Prostate gland (tissue), 2 donors: Measurements from ENCODE around the gene TEC. TPM values are rescaled to one million over a fixed set of nuclear protein-coding genes. Genes with fewer than 3 reads are reported as not detected.
A peak's percentile ranks its signal among the peaks of the same experiment; 100 is the strongest.

Experiments
- DNase-seq: peaks from one replicate; pipeline ENCODE4 v3.0.0-alpha.2; 2019; ENCODE audit warnings: low spot score
- H3K27ac ChIP-seq, 2 donors: fragments of 200-600 bp; sonication (generic); 2 replicates each; pipeline ENCODE4 v1.5.1; 2017 to 2019
- H3K27me3 ChIP-seq: fragments of 200-600 bp; sonication (generic); replicated peaks from 2 replicates; pipeline ENCODE4 v1.5.1; 2019; ENCODE audit not compliant: insufficient read depth
- H3K36me3 ChIP-seq, 2 donors: fragments of 200-600 bp; sonication (generic); 1 replicate in 1 of 2; 2 replicates in 1 of 2; pipeline versions ENCODE4 v1.5.1 to v1.8.1; 2017 to 2019
- H3K4me1 ChIP-seq: fragments of 200-600 bp; sonication (generic); replicated peaks from 2 replicates; pipeline ENCODE4 v1.5.1; 2019
- H3K4me3 ChIP-seq, 2 donors: fragments of 200-600 bp; sonication (generic); 2 replicates each; pipeline ENCODE4 v1.5.1; 2017 to 2019
- H3K9me3 ChIP-seq: fragments of 200-600 bp; sonication (generic); 2 replicates; pipeline ENCODE4 v1.5.1; 2017
- POLR2A ChIP-seq: fragments of 450-650 bp; IDR thresholded peaks from one replicate; pipeline ENCODE4 v1.6.1; 2016; ENCODE audit warnings: antibody characterized with exemption, mild to moderate bottlenecking
- POLR2AphosphoS5 ChIP-seq: sonication (generic); formaldehyde crosslinking; IDR thresholded peaks from one replicate; pipeline ENCODE4 v1.6.1; 2017; ENCODE audit warnings: antibody characterized with exemption
- WGBS: methylation state at CpG from one replicate; pipeline ENCODE4 v1.1.5; 2018; 5-methylcytosine and 5-hydroxymethylcytosine counted together
- intact Hi-C: fragments of 100-400 bp; cut with DNase I; formaldehyde crosslinking; loops from one replicate; pipeline ENCODE4 v1.14.2; 2022
- total RNA-seq, 2 donors: library from RNA; depleted of rRNA; stranded (reverse); fragments of >200 nt; gene quantifications; one replicate each; pipeline ENCODE4 v1.1.0, GENCODE V29; 2016
- TF ChIP-seq, protein P1 (sequence below), 4 experiments: fragments of 200-600 bp in 2 of 4; fragments of 450-650 bp in 2 of 4; sonication (generic) in 2 of 4; IDR thresholded peaks; 1 replicate in 3 of 4; 2 replicates in 1 of 4; pipeline ENCODE4 v1.5.1; 2016 to 2019; ENCODE audit warnings: antibody characterized with exemption in 4 of 4, mild to moderate bottlenecking in 2 of 4, moderate library complexity in 2 of 4

The TEC gene
- total RNA-seq, 2 donors from 2014 or later: 0.96 to 6.4 TPM

DNA sequence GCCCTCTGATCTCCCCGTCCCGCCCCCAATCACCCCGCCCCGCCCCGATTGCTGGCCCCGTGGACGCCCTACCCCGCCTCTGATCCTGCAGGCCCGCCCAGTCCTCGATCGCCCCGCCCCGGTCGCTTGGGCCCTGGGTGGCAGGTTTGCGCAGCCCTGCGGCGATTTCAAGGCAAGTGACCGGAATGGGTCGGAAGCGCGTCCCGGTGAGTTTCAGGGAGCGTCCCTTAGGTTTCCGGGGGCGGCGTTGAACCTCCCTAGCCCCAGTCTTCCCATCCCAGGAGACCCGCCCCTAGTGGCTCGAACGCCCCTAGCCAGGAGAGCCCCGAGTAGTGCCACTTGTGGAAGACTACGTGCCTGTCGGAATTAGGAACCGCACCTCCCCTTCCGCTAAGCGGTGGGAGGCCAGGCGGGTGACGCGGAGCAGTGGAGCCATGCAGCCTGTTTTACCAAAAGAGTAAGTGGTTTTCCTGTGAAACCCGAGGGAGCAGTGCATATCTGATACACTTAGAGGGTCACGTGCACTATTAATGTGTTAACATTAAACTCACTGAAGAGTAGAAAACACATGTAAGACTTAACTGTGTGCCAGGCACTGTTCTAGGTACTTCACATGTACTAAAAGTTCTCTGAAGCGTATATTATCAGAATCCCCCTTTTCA, 354 bp upstream of the TEC start:
- DNase-seq: peak; percentile 93
- intact Hi-C loops: no loop called here
- peak overlapping the region; percentile 67 to 83 for H3K27ac ChIP-seq
- H3K4me1 ChIP-seq: no peaks in the 10 kb centered on the region
- H3K36me3 ChIP-seq: no peaks in the 10 kb centered on the region
- peak; percentile 55 for TF ChIP-seq POLR2AphosphoS5
- TF ChIP-seq, protein P1, sequence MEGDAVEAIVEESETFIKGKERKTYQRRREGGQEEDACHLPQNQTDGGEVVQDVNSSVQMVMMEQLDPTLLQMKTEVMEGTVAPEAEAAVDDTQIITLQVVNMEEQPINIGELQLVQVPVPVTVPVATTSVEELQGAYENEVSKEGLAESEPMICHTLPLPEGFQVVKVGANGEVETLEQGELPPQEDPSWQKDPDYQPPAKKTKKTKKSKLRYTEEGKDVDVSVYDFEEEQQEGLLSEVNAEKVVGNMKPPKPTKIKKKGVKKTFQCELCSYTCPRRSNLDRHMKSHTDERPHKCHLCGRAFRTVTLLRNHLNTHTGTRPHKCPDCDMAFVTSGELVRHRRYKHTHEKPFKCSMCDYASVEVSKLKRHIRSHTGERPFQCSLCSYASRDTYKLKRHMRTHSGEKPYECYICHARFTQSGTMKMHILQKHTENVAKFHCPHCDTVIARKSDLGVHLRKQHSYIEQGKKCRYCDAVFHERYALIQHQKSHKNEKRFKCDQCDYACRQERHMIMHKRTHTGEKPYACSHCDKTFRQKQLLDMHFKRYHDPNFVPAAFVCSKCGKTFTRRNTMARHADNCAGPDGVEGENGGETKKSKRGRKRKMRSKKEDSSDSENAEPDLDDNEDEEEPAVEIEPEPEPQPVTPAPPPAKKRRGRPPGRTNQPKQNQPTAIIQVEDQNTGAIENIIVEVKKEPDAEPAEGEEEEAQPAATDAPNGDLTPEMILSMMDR (IDR thresholded peaks at IDR 0.05): peak in 1 of 4 experiments; percentile 34
- peak; percentile 13 for TF ChIP-seq POLR2A
- no peaks in the 10 kb centered on the region for H3K27me3 ChIP-seq
- no peaks in the 10 kb centered on the region for H3K9me3 ChIP-seq
- WGBS: 4% methylated on average over 41 of the region's 41 CpGs
- peak overlapping the region; percentile 45 to 77 for H3K4me3 ChIP-seq

DNA sequence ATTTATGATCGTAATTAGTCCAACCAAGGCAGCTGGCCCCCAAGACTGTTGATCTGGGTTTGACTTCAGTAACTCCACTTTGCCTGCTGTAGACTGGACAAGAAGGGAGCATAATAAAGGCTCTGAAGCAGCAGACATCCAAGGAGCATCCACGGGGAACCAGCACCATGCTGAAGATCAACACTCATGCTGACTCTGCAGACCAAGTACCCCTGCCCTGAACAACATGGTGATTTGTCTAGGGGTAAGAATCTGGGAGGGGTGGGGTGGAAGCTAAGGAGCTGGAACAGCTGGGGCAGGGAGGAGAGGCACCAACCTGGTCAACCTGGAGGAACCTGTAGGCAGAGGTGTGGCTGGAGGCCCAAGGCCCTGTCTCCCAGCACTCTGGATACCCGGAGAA, 2.1 kb downstream of the TEC start:
- TF ChIP-seq, protein P1 (IDR thresholded peaks at IDR 0.05): no peak
- TF ChIP-seq POLR2AphosphoS5: no peak
- TF ChIP-seq POLR2A: no peak
- WGBS: 99% methylated on average over 3 of the region's 3 CpGs
- no peak for DNase-seq
- Histone ChIP-seq H3K27me3 (no peaks in the 10 kb centered on the region), H3K36me3 (no peaks in the 10 kb centered on the region), H3K27ac (no peak overlapping the region), H3K4me3 (no peak overlapping the region), H3K9me3 (no peaks in the 10 kb centered on the region), H3K4me1 (no peaks in the 10 kb centered on the region)
- intact Hi-C loops: no loop called here

DNA sequence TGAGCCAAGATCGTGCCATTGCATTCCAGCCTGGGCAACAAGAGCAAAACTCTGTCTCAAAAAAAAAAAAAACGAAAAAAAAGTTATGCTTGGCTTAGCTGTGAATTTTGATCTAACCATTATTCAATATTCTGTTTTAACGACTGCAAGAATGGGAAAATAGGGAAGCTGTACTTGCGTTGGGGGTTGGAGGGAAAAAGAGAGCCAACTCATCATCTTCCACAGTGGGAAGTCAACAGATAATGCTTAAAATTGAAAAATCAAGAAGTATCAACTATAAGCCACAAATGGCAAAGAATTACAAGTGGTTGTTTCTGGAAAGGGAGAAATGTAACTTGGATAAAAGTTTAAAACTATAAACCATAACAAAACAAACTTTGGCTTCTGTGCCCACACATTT, 2.9 kb downstream of the TEC start:
- no peaks in the 10 kb centered on the region for H3K27me3 ChIP-seq

DNA sequence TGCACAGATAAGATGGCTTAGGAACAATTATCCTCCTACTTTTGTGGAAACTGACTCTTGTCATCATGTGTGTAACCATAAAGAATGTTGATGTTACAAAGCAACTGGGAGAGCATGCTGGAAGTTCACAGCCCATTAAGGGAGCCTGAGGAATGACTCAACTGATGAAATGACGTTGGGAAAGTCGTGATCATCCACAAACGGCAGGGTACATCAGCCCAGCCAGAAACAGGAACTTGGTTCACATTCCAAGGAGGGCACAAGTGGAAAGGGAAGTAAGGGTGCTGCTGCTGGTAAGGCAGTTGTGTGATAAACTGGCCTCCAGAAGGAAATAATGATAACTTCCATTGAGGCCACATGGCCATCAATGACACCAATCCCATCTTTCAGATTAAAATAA, 6.7 kb downstream of the TEC start:
- no peak for DNase-seq
- Histone ChIP-seq H3K4me1 (no peaks in the 10 kb centered on the region), H3K36me3 (no peaks in the 10 kb centered on the region), H3K27me3 (no peaks in the 10 kb centered on the region), H3K9me3 (no peaks in the 10 kb centered on the region), H3K27ac (no peak overlapping the region), H3K4me3 (no peak overlapping the region)
- WGBS: 90% methylated on average over 3 of the region's 3 CpGs
- intact Hi-C loops: no loop called here
- TF ChIP-seq, protein P1 (IDR thresholded peaks at IDR 0.05): no peak
- TF ChIP-seq POLR2A: no peak
- no peak for TF ChIP-seq POLR2AphosphoS5

More for the DNA sequence above, 2.9 kb downstream of the TEC start:
- Histone ChIP-seq H3K4me3 (no peak overlapping the region), H3K36me3 (no peaks in the 10 kb centered on the region), H3K9me3 (no peaks in the 10 kb centered on the region), H3K27ac (no peak overlapping the region), H3K4me1 (no peaks in the 10 kb centered on the region)
- intact Hi-C loops: no loop called here
- TF ChIP-seq POLR2AphosphoS5: no peak
- WGBS: 90% methylated on average over 4 of the region's 4 CpGs
- no peak for DNase-seq

DNA sequence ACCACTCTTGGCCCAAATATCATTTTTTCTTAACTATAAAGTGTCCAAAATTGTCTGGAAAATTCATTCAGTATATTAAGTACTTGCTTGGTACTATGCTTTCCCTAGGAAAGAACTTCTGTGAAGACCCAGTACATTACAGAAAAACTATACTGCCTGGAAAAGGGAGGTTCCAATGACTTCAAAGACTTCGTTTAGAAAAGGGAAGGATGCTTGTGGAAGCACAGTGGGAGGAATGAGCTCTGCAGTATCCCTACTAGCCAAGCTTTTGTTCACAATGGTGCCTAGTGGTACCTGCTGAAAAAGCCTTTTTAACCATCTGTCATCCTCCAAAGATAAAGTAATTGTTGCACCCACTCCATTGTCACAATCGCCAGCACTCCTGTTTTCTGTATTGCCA, 7.2 kb downstream of the TEC start:
- TF ChIP-seq, protein P1 (IDR thresholded peaks at IDR 0.05): no peak
- TF ChIP-seq POLR2A: no peak
- no peak for TF ChIP-seq POLR2AphosphoS5
- H3K27ac ChIP-seq: no peak overlapping the region
- DNase-seq: no peak
- H3K36me3 ChIP-seq: no peaks in the 10 kb centered on the region
- H3K9me3 ChIP-seq: no peaks in the 10 kb centered on the region
- H3K4me3 ChIP-seq: no peak overlapping the region
- WGBS: 91% methylated on average over 2 of the region's 2 CpGs
- no peaks in the 10 kb centered on the region for H3K27me3 ChIP-seq
- no peaks in the 10 kb centered on the region for H3K4me1 ChIP-seq
- intact Hi-C loops: no loop called here
